C4-2B (cell line): ENCODE results near the gene FAM131C.

ENCODE experiments used
- H3K27ac ChIP-seq: fragments of 450-650 bp; 2 replicates; pipeline ENCODE4 v1.5.1; 2017
- CTCF ChIP-seq: fragments of 450-650 bp; conservative IDR thresholded peaks from 2 replicates; pipeline ENCODE4 v1.5.1; 2017; ENCODE audit warnings: mild to moderate bottlenecking
- ZFX ChIP-seq: fragments of 450-650 bp; IDR thresholded peaks from 2 replicates; pipeline ENCODE4 v1.6.1; 2017

Gene FAM131C

DNA sequence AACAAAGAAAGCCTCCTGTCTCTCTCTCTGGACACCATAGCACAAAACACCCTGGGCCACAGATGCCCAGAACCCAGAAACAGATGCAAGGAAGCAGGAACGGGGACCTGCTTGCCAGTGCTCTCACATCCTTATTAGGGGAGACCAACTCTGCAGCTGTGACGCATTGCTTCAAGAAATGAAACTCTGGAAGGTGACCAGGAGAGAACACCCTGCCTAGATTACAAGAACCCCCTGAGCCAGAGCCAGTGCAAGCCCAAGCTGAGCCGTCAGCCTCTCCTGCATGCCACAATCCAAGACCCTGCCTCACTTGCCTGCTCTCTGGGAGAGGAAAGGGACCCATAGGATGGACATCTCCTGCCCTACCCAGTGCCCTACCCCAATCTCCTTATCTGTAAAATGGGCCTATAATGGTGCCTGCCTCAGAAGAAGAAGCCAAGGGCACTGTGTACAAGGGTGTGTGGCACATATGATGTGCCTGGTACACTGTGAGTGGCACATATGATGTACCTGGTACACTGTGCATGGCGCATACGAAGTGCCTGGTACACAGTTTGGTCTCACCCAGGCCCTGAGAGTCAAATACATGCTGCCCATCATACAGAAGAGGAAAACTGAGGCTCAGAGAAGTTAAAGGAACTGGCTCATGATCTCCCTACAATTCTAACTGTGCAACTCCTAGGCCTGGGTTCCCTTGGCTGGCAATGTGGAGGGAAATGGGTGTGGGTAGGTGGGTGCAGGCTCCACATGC, 16.8 kb upstream of the FAM131C start:
- no peak for TF ChIP-seq CTCF
- TF ChIP-seq ZFX = no peak
- no peak overlapping the region; the same call in 1 of the 2 replicates for H3K27ac ChIP-seq

DNA sequence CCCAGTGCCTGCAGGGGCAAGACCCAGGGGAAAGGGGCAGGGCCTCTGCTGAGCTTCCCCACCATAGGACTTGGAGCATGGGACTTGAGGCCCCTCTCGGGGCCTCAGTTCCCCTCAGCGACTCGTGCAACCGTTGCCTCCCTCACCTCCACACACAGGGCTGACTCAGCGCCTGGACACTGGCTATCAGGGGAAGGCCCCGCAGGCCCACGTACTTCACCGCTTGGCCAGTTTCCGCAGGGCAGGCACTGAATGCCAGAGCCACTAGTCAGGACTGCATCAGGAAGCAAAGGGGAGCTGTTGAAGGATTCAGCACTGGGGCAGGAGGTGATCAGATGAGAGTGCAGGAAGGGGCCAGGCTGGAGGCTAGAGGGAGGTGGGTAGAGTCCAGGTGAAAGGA, 15.5 kb upstream of the FAM131C start:
- no peak for TF ChIP-seq CTCF
- no peak for TF ChIP-seq ZFX
- no peak overlapping the region for H3K27ac ChIP-seq

GRCh38 chr1:16088351-16088911, 15.0 kb upstream of the FAM131C start:
- TF ChIP-seq CTCF (no peak), ZFX (no peak)
- H3K27ac ChIP-seq = peak overlapping the region; percentile 11; the same call in 1 of the 2 replicates

DNA sequence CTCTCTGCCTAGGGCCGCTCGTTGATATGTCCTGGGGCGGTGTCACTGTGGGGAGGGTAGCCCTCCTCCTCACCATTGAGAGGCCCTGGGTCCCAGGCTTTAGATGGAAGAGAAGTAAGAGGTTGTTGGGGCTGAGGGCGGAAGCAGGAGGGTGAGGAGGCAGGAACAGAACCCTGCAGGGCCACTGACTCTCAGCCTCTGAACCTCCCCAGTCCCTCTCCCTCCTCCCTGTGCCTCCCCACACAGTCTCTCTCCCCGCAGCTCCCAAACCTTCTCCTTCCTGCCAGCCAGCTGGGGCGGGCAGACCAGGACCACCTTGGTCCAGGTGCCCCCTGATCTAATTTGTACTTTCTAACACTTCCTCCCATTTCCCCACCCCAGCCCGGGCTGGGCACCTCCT, 14.3 kb upstream of the FAM131C start:
- TF ChIP-seq CTCF = no peak
- TF ChIP-seq ZFX = no peak
- 0 out of 2 replicates have a peak overlapping the region, but pooled peaks have one; percentile 11 for H3K27ac ChIP-seq

DNA sequence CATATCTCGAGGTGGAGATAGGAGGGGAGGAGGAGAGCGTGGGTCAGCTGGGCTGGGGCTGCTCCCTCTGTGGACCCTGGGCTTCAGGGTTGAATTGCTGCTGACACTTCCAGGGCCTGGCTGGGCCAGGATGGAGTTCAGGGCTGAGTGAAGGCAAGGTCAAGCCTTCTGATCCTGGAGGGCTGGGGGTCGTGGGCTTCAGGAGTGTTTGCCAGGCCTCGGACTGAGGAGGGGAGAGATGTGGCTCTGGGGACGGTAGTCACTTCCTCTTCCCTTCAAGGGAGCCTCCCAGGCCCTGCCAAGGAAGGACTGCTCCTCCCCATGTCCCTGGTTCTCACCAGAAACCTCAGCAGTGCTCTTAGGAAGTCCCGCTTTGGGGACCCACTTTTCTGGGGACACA, 12.1 kb upstream of the FAM131C start:
- no peak overlapping the region for H3K27ac ChIP-seq
- no peak for TF ChIP-seq CTCF
- TF ChIP-seq ZFX = no peak

DNA sequence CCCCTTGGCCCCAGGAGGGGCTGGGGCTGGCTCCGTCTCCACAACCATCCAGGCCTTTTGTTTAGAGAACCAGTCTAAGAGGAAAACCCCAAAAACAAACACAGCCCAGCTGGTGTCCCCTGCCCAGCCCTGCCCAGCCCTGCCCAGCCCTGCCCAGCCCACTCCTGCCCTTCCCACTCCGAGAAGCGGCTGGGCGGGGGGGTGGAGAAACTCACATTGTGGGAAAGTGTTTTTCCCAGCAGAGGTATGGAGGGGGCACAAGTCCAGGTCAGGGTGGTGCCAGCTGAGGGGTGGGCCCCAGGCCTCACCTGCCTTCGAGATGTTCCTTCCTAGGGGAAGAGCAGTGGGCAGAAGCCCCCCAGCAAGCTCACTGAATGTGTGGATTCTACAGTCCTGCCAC, 10.0 kb upstream of the FAM131C start:
- H3K27ac ChIP-seq = no peak overlapping the region
- no peak for TF ChIP-seq ZFX
- no peak for TF ChIP-seq CTCF

- TF ChIP-seq ZFX (no peak), CTCF (peak; percentile 84)
- peak overlapping the region; percentile 8; the same call in 1 of the 2 replicates for H3K27ac ChIP-seq
Measured at GRCh38 chr1:16082283-16083038, 9.0 kb upstream of the FAM131C start.
